ENCODE results near the gene GNB1. TPM values are rescaled to one million over a fixed set of nuclear protein-coding genes. Genes with fewer than 3 reads are reported as not detected.
A peak's percentile ranks its signal among the peaks of the same experiment; 100 is the strongest.
"Not testable (repeated sequence)": the region's sequence is repeated elsewhere in the genome, so short reads cannot be mapped to it uniquely, and the experiment has no call there.

Gene GNB1
- total and polyA plus RNA-seq, 3 donors from 2014 or later = 223 to 256 (median 240) TPM

DNA sequence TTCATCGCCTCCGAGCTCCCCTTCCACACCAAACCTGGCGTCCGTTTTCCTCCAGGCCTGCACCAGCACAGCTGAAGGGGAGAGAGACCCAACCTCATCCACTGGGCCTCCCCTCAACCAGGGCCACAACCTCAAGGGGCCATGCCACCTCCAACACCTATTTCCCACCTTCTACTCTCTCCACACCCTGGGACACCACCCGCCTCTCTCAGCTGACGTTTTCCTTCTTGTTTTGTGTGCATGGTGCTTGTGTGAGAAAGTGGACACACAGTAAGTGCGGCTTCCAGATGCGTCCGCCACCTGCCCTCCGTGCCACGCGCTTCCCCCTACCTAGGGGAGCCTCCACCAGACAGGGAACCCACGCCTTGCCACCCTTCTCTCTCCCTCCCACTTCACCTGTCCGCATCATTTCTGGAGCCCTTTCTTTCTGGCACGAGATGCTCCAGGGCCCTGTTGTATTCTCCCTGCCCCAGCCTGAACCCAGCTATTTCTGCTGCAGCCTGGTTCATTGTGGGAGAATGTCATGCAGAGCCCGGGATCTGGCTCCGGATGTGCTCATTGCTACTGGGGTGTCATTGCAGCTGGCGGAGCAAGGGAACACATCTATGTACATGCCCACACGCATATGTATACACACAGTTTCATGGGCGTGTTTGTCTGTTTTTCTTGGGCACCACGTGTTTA lies 1.3 kb upstream of the GNB1 start:
- H3K9me3 ChIP-seq = no peaks in the 10 kb centered on the region
- intact Hi-C loops (cut with DNase I; ENCODE audit: low total_unique reads) = no loop called here
- peak overlapping the region; percentile 91 to 96 for H3K27ac ChIP-seq
- WGBS, 2 donors = 42 to 68% methylated on average over 21 of the region's 21 CpGs
- H3K27me3 ChIP-seq = no peaks in the 10 kb centered on the region
- H3K4me3 ChIP-seq = peak overlapping the region; percentile 86
- H3K36me3 ChIP-seq (ENCODE audit: low read depth, missing control alignments) = no peaks in the 10 kb centered on the region
- TF ChIP-seq, protein P1, sequence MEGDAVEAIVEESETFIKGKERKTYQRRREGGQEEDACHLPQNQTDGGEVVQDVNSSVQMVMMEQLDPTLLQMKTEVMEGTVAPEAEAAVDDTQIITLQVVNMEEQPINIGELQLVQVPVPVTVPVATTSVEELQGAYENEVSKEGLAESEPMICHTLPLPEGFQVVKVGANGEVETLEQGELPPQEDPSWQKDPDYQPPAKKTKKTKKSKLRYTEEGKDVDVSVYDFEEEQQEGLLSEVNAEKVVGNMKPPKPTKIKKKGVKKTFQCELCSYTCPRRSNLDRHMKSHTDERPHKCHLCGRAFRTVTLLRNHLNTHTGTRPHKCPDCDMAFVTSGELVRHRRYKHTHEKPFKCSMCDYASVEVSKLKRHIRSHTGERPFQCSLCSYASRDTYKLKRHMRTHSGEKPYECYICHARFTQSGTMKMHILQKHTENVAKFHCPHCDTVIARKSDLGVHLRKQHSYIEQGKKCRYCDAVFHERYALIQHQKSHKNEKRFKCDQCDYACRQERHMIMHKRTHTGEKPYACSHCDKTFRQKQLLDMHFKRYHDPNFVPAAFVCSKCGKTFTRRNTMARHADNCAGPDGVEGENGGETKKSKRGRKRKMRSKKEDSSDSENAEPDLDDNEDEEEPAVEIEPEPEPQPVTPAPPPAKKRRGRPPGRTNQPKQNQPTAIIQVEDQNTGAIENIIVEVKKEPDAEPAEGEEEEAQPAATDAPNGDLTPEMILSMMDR (IDR thresholded peaks at IDR 0.05) = no peak
- no peak for TF ChIP-seq POLR2A (IDR thresholded peaks at IDR 0.05)
- DNase-seq = no peak
- H3K4me1 ChIP-seq = peaks cover 45% of the 10 kb centered on the region

DNA sequence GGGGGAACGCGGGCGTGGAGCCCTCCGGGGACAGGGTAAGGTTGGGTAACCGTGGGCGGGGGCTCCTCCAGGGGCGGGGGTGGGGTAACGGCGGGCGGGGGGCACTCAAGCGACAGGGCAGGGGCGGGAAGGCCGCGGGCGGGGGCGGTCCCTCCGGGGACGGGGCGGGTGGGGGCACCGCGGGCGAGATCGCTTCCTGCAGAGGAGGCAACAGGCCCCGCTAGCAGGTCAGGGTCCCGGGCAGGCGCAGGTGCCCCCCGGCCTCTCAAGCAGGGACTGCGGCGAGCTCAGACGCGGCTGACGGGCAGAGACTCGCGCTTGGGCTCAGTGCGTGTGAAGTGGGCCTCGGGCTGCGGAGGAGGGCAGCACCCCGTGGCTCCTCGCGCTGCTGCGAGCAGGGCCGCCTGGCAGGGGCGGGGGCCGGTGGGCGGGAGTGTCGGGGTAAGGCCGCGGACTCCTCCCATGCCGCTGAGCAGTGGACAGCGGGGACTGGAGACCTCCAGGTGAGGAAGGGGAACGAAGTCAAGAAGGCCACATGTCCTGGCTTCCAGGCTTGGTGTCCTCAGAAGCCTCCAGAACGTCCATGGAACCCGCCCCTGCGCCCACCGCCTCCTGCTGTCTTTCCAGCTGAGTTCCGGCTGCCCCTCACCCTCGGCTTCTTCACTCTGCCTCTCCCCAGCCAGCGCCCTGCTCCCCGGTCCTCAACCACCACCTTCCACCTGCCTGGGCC lies 627 bp upstream of the GNB1 start:
- peak; percentile 83 for DNase-seq
- H3K4me3 ChIP-seq = peak overlapping the region; percentile 86
- H3K36me3 ChIP-seq (ENCODE audit: low read depth, missing control alignments) = no peaks in the 10 kb centered on the region
- peak overlapping the region; percentile 91 to 96 for H3K27ac ChIP-seq
- H3K27me3 ChIP-seq = no peaks in the 10 kb centered on the region
- peaks cover 47% of the 10 kb centered on the region for H3K4me1 ChIP-seq
- TF ChIP-seq POLR2A (IDR thresholded peaks at IDR 0.05) = no peak
- intact Hi-C loops (cut with DNase I; ENCODE audit: low total_unique reads) = no loop called here
- no peaks in the 10 kb centered on the region for H3K9me3 ChIP-seq
- 0 to 2% methylated on average over 21 to 37 of the region's 59 CpGs for WGBS, 2 donors

DNA sequence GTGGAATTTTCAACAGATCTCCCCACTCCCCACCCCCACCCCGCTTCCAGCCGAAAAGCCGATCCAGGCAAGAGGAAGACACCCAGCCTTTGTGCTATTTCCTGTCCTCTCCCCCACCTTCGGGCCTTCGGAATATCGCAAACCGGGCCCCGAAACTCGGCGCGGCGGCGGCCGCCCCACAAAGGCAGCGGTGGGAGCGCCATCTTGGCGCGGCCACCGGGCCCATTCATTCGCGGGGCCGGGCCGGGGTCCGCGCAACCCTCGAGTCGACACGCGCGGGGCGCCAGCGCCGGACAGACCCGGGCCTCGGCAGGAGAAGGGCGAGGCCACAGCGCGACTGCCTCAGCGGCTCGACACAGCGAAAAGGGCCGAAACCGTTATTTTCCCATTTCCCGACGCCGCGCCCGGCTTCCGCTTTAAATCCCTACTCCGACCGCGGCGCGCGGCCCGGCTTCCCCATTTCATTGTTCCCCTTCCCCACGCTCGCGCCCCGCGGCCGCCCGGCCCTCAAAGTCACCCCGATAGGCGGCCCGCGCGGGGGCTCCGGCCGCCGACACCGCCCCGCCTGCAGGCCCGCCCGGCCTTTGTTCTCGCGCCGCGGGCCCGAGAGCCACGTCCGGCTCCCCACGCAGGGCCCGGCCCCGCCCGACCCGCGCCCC lies 911 bp downstream of the GNB1 start:
- H3K4me1 ChIP-seq = peaks cover 44% of the 10 kb centered on the region
- 0 to 1% methylated on average over 3 to 82 of the region's 88 CpGs for WGBS, 2 donors
- TF ChIP-seq, protein P1 (IDR thresholded peaks at IDR 0.05) = no peak
- TF ChIP-seq POLR2A (IDR thresholded peaks at IDR 0.05) = no peak
- H3K27me3 ChIP-seq = no peaks in the 10 kb centered on the region
- DNase-seq = peak; percentile 48
- H3K36me3 ChIP-seq (ENCODE audit: low read depth, missing control alignments) = no peaks in the 10 kb centered on the region
- peak overlapping the region; percentile 88 to 96 for H3K27ac ChIP-seq
- peak overlapping the region; percentile 86 to 94 for H3K4me3 ChIP-seq
- intact Hi-C loops (cut with DNase I; ENCODE audit: low total_unique reads) = no loop called here
- no peaks in the 10 kb centered on the region for H3K9me3 ChIP-seq

- Histone ChIP-seq H3K36me3 (ENCODE audit: low read depth, missing control alignments) (no peaks in the 10 kb centered on the region), H3K9me3 (no peaks in the 10 kb centered on the region), H3K4me3 (peak overlapping the region; percentile 86 to 94), H3K4me1 (peaks cover 37% of the 10 kb centered on the region), H3K27ac (peak overlapping the region; percentile 88 to 96), H3K27me3 (no peaks in the 10 kb centered on the region)
- DNase-seq = no peak
- 6 to 10% methylated on average over 9 of the region's 9 CpGs for WGBS, 2 donors
- TF ChIP-seq, protein P1 (IDR thresholded peaks at IDR 0.05) = no peak
- no peak for TF ChIP-seq POLR2A (IDR thresholded peaks at IDR 0.05)
- intact Hi-C loops (cut with DNase I; ENCODE audit: low total_unique reads) = no loop called here
Measured at GRCh38 chr1:1889090-1889750, 1.7 kb downstream of the GNB1 start.

DNA sequence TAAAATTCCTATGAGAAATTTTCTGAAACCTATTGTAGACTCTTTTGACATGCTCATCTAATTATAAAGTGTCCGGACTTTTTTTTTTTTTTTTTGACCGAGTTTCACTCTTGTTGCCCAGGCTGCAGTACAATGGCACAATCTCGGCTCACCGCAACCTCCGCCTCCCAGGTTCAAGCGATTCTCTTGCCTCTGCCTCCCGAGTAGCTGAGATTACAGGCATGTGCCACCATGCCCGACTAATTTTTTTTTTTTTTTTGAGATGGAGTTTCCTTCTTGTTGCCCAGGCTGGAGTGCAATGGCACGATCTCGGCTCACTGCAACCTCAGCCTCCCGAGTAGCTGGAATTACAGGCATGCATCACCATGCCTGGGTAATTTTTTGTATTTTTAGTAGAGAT lies 7.0 kb downstream of the GNB1 start:
- H3K36me3 ChIP-seq (ENCODE audit: low read depth, missing control alignments); H3K4me3 ChIP-seq; DNase-seq; H3K27ac ChIP-seq; intact Hi-C loops (cut with DNase I; ENCODE audit: low total_unique reads); H3K9me3 ChIP-seq; H3K27me3 ChIP-seq: not testable (repeated sequence)
- peaks cover 45% of the 10 kb centered on the region for H3K4me1 ChIP-seq
- WGBS, 2 donors = 61 to 74% methylated on average over 11 of the region's 11 CpGs

Measured in testis (tissue), 3 donors.